NOMO-1 (cell line): ENCODE results near the gene PUM2.
"Not testable (repeated sequence)": the region's sequence is repeated elsewhere in the genome, so short reads cannot be mapped to it uniquely, and the experiment has no call there.

ENCODE experiments used
- DNase-seq, 2 experiments: peaks; one replicate each; lab custom pipeline; 2025; ENCODE audit not compliant: unreplicated experiment in 2 of 2; lab: John Stamatoyannopoulos, UW

The PUM2 gene

DNA sequence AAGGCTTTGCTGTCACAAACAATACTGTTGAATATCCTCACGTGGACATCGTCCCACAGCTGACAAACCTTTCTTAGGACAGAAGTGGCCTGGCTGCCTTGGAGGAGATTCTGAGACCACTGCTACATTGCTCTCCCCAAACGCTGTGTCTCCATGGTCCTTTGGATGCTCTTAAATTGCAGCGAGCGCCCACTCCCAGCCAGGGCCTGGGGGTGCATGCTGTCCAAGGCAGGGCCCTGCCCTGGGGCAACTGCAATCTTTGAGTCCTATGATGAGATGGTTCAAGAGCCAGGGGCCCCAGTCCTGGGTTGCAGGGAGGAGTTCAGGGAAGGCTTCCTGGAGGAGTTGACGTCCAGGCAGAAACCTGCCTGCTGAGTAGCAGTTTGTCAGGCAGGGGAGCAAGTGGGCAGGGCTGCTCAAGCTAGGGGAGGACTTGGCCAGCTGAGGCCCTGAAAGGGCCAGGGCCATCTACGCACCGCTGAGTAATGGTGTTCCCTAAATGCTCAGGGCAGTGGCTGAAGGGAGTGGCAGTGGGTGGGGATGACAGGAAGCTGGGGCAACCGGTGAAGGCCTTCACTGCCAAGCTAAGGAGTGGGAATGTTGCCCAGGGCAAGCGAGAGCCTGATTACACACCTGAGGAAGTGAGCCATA lies 114.9 kb downstream of the PUM2 start:
- DNase-seq = no peak

DNA sequence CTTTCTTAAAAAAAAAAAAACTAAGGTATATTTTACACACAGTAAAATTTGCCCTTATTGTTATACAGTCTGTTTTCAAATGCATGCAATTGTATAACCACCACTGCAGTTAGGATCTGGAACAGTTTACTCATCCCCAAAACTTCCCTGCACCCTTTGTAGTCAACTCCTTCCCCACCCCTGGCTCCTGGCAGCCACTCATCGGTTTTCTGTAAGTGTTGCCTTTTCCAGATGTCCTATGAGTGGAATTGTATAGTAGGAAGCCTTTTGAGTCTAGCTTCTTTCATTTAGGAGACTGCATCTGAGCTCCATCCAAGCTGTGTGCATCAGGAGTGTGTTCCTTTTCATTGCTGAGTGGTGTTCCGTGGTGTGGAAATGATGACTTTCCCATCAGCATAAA lies 116.0 kb downstream of the PUM2 start:
- DNase-seq = not testable (repeated sequence)

DNA sequence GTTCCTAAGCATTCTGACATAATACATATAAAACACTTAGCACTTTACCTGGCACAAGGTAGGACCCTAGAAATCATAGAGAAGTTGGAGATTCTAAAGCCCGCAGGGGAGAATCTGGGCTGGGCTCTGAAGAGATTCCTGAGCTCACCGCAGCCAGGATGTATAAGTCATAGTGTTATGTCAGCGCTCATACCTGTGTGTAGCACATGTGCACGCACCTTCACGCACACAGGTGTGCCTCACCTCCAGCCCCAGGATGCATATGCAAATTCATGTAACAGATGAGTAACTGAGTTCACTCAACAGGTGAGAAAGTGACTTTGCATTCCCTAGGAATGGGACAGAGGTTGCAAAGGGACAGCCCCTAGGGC lies 117.8 kb downstream of the PUM2 start:
- DNase-seq = no peak

DNA sequence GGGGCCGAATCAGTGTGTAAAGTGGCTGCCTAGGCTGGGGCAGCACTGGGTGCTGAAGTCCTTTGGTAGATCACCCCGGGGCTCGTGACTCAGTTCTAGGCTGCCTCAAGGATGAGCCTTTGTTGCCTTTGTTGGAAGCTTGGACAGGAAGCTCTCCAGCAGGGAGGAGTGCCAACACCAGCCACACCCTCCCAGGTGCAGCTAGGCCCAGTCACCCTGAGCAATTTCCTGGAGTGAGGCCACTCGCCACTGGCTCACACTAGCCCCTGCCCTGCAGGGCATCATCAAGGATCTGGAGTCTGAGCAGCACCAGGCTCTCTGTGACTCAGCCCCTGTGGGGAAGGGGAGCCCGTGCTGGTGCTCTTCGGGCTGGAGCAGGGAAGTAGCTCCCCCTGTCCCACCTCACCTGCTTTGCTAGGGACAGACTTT lies 119.0 kb downstream of the PUM2 start:
- DNase-seq = no peak

DNA sequence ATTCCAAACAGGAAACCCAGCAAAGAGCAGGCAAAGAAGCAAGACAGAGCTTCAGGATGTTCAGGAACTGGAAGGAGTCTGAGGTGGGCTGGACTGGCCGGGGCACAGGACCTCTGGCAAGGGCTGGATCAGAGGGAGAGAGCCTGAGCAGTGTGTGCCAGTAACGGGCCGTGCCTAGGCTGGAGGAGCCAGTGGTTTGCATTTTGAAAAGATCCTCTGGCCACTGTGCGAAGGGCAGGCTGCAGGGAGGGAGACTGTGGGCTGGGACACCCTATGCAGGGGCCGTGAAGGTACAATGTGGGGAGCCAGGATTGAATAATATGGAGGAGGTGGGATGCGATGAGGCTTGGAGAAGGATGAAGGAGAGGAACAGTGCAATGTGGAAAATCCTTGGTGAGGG lies 119.5 kb downstream of the PUM2 start:
- no peak for DNase-seq

DNA sequence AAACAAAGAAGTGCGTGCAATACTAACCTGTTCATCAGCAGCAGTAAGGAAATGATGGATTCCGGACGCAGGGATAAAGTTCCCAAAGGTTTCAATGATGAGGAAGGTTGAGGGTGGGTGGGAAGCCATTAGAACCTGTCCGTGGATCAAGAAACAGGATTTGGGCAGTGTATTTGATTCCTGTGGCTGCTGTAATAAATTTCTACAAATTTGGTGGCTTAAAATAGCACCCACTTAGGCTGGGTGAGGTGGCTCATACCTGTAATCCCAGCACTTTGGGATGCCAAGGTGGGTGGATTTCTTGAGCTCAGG lies 120.6 kb downstream of the PUM2 start:
- DNase-seq = no peak

DNA sequence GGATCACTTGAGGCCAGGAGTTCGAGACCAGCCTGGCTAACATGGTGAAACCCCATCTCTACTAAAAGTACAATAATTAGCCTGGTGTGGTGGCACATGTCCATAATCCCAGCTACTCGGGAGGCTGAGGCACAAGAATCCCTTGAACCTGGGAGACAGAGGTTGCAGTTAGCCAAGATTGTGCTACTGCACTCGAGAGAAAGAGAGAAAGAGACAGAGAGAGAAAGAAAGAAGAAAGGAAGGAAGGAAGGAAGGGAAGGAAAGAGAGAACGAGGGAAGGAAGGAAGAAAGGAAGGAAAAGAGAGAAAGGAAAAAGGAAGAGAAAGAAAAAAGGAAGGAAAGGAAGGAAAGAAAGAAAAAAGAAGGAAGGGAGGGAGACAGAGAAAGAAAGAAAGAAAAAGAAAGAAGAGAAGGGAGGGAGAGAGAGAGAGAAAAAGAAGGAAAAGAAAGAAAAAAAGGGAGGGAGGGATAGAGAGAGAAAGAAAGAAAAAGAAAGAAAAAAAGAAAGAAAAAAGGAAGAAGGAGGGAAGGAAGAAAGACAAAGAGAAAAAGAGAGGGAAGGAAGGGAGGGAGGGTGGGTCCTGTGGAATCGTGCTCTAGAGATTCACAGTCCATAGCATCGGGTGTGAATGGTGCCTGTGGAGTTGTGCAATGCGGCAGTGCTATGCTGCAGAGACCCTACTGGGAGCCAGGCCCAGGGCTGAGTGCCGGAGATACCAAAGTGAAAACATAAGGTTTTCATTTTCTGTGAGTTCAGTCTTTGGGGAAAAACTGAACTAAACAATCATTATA lies 121.1 kb downstream of the PUM2 start:
- no peak for DNase-seq

DNA sequence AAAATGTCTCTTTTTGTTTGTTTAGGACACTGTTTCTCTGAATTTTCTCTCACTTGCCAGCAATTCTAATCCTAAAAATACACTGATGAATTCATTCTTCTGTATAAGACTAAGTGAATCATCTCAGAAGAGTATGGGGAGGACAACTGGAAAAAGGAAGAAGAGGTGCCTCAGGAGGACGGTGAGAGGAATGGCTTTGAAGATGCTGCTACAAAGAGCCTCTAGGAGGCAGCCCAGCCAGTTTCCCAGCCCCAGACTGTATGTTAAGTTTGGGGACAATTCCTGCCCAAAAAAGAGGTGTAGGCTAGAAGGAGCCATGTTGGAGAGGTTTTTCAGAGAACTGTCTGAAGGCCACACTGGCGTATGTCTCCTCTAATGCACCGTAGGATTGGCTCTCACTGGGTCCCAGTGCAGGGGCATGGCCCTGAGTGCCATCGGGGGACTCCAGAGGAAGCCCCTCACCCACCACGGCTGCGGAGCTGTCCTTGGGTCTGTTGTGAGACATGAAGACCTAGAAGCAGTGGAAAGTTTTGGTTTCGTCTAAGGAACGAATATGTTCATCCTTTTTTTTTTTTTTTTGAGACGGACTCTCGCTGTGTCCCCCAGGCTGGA lies 122.6 kb downstream of the PUM2 start:
- DNase-seq = no peak

DNA sequence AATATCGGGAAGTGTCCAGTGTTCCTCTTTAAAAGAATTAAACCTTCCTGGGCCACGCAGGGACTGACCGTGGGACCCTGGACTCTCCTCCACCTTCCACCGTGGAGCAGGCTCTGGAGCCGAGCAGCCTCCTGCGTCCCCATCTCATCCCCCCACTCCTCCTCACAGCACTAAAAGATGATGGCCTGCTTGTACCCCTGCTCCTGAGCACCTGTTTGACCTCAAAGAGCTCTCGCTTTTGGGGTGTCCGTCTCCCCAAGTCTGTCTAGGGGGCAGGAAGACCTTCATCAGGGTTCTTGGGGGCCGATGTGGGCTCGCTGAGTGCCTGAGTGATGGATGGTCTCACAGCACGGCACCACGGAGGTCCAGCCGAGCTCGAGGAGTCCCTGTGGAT lies 124.5 kb downstream of the PUM2 start:
- DNase-seq = no peak

DNA sequence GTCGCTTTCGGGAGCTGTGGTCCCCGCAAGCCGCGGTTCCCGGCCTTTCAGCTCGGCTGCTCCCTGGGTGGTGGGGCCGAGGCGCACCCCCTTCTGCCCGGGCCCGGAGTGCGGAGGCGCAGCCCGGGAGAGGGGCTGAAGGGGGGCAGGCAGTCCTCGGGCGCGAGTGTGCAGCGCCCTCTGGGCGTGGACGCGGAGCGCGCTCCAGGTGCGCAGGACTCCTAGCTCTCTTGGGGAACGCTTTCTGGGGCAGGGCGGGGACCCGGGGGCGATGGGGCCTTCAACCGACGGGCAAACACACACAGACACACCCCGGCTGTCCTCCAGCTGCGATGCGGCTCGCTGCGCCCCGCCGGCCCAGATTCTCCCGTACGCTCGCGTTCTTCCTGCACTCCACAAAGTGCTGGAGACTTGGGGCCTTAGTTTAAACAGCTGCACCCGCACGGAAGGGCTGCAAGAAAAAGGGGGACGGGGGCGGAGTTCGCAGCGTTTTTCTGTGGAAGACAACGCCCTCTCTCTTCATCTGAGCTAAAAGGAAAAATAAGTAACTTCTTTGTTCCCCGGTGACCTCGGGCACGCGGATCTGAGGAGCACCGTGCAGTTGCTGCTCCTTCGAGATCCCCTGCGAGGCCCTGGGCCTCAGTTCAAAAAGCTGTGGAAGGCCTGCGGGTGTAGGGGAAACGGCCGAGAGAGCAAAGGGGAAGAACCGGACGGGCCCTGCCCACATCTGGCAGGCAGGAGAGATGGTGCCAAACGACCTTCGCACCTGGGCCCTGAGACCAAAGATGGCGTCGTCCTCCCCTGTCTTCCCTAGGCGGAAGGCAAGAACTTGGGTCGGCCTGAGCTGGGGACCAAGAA lies 125.1 kb downstream of the PUM2 start:
- DNase-seq = peak; percentile 17 to 34

DNA sequence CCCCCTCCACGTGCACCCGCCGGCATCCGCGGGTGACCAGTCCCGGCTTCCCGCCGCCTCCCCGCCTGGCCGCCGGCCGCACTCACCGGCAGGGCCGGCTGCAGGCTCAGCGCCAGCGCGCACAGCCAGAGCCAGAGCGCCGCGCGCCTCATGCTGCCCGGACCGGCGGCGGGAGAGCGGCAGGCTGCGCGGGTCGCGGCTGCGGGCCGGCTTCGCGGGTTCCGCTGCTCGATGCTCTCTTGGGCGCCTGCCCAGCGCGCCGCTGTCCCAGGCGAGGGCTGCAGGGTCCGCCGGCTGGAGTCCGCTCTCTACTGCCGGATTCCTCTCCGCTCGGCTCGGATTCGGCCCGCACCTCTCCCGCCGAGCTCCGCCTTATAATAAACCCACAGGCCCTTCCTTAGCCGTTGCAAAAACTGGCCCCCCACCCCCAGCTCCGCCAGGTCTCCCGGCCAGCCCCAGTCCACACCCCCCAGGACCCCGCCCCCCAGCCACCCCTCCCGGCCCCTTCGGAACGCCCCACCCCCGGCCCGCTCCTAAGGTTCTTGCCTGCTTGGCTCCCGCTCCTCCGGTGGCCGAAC lies 125.8 kb downstream of the PUM2 start, which contains the start of gene SDC1:
Gene SDC1, minus strand, starts transcription at position 415 of the 578 bp plus-strand sequence. Its CDS starts 263 bp downstream, at position 152.
- DNase-seq = no peak

DNA sequence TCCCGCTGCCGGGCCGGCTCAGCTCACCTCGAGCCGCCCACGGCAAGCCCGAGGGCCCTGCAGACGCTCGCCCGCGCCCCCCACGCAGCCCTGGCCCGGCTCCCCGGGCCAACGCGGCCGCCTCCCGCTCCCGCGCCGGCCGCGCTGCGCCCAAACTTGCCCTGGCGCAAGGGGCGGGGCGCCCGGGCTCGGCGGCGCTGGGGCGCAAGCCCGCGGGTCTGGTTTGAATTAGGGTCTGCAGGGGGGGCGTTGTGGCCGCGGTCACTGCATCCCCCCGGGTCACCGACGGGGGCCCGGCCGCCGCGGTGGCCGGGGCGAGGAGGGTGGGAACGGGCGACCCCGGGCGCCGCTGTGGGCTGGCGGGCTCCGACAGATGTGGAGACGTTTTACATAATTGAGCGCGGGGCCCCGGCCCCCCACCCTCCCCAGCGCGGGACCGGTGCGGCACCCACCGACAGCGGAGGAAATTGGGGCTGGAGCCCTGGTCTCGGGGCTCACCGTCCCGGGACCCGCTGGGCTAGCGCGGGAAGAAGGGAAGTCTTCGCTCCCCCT lies 126.4 kb downstream of the PUM2 start:
- no peak for DNase-seq

DNA sequence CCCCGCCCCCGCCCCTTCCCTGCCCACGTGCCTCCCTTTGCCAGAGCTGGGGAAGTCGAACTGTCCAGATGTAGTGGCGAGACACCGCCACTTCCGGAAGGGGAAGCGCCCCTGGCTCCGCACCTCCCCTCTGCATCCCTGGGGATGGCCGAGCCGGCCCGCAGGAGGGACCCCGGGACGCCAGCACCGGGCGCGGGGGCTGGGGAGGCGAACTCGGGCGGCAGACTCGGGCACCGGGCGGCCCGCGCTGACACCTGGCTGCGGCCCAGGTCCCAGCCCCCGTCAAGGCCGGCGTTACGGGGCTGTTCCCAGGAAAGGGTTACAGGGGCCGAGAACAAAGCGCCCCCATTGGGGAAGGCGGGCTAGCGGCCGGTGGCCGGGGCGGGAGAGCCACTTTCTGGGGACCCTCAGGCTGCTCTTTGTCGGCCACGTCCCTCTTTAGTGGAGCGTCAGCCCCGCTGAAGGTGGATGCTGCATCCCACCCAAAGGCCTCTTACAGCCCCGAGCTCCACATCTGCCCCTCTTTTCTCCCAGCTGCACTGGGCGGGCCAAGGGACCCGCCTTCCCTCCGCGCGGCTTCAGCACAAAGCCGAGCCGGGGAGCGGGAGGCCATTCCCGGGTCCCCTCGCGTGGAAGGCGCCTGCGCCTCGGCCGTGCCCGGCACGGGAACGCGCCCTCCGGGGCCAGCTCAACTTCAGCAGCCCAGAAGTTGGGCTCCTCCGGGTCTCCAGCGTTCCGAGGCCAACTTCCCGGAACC lies 127.1 kb downstream of the PUM2 start:
- DNase-seq = no peak

DNA sequence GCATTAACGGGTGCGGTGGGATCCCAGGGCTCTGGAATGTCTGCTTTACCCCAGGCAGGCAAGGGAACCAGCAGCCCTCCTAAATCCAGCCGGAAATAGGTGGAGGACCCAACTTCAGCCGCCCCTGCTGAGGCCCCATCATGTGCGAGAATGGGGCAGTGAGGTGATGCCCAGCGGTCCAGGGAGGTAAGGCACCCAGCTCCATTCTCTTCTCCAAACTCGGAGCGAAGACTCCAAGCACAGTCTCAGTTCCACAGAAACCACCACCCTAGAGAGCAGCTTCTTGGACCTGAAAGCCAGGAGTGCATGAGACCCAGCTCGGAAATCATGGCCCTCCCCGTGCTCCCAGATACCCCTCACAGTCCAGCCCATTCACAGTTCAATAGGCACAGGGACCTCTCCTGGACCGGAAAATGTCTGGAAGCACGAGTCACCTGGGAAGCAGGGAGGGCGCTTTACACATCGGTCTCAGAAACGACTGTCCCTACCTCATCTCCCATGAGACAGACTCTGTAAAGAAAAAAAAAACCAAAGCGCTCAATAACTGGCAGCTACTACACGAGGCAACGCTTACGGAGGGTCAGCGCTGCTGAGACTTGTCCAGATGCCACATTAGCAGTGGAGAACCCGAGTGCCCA lies 127.8 kb downstream of the PUM2 start:
- DNase-seq = no peak

DNA sequence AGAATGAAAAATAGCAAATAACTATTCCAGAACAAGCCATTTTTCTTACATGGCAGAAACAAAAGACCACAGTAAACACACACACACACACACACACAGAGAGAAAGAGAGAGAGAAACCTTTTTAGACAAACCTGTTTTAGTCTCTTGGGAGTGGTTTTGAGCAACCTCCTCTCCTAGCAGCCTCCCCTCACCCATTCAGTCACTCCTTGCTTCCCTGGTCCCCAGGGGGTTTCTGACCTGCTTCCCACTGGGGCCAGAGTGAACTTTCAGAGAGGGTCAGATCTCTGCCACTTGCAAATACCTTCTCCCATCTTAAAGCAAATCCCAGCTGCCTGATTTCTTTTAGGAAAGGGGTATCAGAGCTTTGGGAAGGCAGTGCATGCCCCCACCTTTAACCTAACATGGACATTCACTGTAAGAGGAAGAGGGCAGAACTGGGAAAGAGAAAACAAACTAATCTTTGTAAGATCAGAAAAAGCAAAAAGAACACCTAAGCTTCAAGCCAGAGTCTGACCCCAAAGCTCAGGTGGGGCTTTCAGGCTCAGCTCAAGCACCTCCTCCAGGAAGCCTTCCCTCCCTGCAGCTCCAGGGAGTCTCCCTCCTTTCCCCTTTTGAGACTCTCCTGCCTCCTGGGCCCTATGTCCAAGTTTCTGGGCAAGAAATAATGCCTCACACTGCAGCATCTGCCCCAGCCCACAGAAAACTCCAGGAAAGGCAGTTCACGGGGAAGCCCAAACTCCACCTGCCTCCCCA lies 128.5 kb downstream of the PUM2 start:
- no peak for DNase-seq

DNA sequence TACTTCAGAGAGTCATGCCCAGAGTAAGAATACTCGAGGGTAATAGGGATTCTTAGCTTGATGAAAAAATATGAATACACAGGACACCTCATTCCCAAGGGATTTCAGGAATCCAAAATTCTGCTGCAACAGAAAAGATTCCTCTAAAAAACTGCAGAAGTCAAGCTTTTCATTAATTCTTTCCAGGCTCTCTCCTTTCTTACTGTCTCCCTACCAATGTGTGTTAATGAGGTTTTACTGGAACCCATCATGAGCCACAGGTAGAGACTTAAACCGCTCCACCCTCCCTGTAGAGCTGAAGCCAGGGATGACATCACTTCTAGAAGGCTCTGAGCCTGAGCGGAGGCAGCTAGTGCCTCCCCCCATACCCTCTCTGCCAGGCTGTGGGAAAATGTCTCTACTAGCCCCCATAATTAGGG lies 129.1 kb downstream of the PUM2 start:
- DNase-seq = no peak

DNA sequence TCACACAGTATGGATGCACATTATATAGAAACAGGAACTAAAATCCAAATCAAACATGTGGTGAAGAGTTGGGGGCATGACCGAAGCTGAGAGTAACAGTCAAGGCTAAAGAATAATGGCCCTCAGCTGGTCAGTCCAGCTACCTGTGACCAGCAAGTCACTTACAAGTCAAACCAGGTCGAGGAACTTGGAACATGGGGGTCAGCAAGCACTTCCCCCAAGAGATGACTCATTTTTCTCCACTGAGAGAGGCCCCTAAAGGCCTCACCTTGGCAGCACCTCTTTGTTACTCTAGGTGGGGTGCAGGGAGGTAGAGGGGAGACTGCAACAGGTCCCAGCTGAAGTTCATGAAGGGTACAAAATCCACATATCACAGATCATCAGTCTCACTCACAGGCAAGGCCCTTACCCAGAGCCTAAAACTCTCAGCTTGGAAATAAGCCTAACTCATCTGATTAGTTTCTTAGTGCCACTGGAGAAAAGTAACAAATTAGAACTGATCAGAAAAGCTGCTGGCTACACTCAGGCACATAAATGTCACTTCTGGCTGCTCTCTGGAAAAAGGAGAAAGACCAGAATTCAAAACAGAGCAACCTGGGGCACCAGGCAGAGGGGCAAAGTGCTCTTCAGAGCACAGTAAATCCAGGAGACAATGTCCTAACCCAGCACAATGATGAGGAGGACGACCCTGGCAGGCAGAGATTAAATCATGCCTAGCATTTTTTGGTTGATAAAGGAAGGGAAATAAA lies 129.7 kb downstream of the PUM2 start:
- no peak for DNase-seq
